Nephron progenitor cell (in vitro differentiated cells): ENCODE data around the gene SUN3.

Experiments used
- DNase-seq: peaks from one replicate; pipeline ENCODE4 v3.0.0; 2021
- H3K27ac Mint-ChIP-seq: 2 replicates; pipeline ENCODE4 v1.8.0; 2021; ENCODE audit warnings: mild to moderate bottlenecking, moderate library complexity, mixed read lengths
- H3K27me3 Mint-ChIP-seq: 2 replicates; pipeline ENCODE4 v1.8.0; 2021; ENCODE audit warnings: mild to moderate bottlenecking, low read depth, mixed read lengths; ENCODE audit not compliant: poor library complexity
- H3K36me3 Mint-ChIP-seq: 2 replicates; pipeline ENCODE4 v1.8.0; 2021; ENCODE audit warnings: low read depth, mixed read lengths
- H3K4me1 Mint-ChIP-seq: 2 replicates; pipeline ENCODE4 v1.8.0; 2021; ENCODE audit warnings: mixed read lengths
- H3K4me3 Mint-ChIP-seq: 2 replicates; pipeline ENCODE4 v1.8.0; 2021; ENCODE audit warnings: mild to moderate bottlenecking, moderate library complexity, mixed read lengths
- H3K9me3 Mint-ChIP-seq: 2 replicates; pipeline ENCODE4 v1.8.0; 2021; ENCODE audit warnings: mild to moderate bottlenecking, moderate library complexity, mixed read lengths
- CTCF ChIP-seq: fragments of 200-600 bp; sonication (generic); IDR thresholded peaks from 2 replicates; pipeline ENCODE4 v1.5.0; 2021; ENCODE audit warnings: antibody characterized with exemption

Gene SUN3

DNA sequence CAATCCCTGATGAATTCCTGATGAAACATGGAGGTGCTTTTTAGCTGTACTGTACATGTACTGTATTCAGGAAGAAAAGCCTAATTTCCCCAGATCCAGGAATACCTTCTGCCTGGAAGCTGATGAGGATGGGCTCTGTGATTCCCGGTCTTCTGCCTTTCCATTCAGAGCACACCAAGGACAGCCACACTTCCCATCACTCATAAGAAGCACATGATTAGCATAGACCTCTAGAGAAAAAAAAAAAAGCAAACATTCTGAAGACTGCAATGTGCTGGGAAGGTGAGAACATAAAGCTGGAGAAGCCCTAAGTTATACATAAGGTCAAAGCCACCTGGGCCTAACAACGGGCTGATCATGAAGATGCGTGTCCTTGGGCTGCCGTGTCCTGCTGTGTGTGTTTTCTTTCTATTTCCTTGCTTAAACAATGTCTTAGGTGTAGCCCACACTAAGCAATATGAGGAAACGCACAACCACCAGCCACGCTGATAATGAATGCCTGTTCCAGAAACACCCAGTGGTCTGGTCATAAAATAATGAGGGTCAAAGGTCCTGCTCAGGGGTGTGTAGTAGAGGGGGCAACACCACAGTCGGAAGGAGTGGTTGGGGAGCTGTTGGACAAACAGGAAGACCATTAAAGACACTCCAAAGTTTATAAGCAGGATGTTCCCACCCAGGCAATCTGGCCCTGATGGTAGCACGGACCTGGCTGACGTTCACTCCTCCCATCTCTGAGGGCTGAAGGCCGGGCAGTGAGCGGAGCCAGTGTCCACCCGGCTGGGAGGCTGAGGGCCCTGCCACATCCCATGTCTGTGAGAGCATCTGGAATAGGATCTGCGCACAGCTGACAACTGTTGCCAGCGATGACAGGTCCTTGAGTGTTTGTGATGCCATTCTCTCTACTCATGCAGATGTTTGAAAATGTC is 88.6 kb downstream of the SUN3 start:
- Mint-ChIP-seq H3K4me1 (peaks cover 76% of the 10 kb centered on the region), H3K9me3 (no peaks in the 10 kb centered on the region), H3K27me3 (peaks cover 10% of the 10 kb centered on the region), H3K36me3 (no peaks in the 10 kb centered on the region), H3K27ac (peak overlapping the region; percentile 52), H3K4me3 (no peak overlapping the region)
- no peak for TF ChIP-seq CTCF
- DNase-seq = no peak

GRCh38 chr7:47939425-47940036 is 89.4 kb downstream of the SUN3 start:
- Mint-ChIP-seq H3K36me3 (no peaks in the 10 kb centered on the region), H3K9me3 (no peaks in the 10 kb centered on the region), H3K27me3 (peaks cover 10% of the 10 kb centered on the region), H3K4me3 (no peak overlapping the region), H3K27ac (no peak overlapping the region), H3K4me1 (peaks cover 80% of the 10 kb centered on the region)
- DNase-seq = no peak
- no peak for TF ChIP-seq CTCF

DNA sequence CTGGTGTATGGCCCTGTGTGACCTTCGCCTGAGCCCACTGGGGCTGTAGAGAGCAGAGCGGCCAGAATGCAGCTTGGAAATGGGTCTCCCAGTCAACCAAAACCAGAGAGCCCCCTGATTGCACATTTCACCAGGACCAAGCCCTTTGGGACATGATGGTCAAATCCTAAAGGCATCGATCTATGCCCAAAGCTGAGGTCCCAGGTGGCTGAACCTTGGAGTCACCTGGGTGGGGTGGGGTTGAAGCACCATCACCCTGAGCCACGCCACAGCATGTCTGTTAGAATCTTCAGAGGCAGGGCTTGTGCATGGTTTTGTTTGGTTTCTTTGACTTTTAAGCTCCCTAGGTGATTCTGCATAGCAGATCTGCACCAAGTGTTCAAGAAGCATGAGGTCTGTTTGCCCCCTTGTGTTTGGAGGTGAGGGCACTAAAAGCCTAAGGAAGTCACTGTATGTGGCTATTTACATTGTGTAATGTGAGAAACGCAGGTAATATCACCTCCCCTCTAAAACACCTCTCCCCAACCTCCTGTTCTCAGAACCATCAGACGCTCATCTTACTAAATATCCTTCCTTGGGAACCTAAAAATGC is 90.2 kb downstream of the SUN3 start:
- TF ChIP-seq CTCF = no peak
- no peak for DNase-seq

GRCh38 chr7:47937711-47938573 is 91.0 kb downstream of the SUN3 start:
- Mint-ChIP-seq H3K9me3 (no peaks in the 10 kb centered on the region), H3K36me3 (no peaks in the 10 kb centered on the region), H3K27ac (no peak overlapping the region), H3K4me3 (no peak overlapping the region), H3K4me1 (peaks cover 82% of the 10 kb centered on the region), H3K27me3 (no peaks in the 10 kb centered on the region)
- no peak for DNase-seq
- no peak for TF ChIP-seq CTCF

More for the DNA sequence above, 90.2 kb downstream of the SUN3 start:
- no peaks in the 10 kb centered on the region for H3K36me3 Mint-ChIP-seq
- H3K27ac Mint-ChIP-seq = no peak overlapping the region
- no peaks in the 10 kb centered on the region for H3K9me3 Mint-ChIP-seq
- peaks cover 3% of the 10 kb centered on the region for H3K27me3 Mint-ChIP-seq
- H3K4me1 Mint-ChIP-seq = peaks cover 82% of the 10 kb centered on the region
- no peak overlapping the region for H3K4me3 Mint-ChIP-seq
